Measurements from ENCODE around the gene DNMBP. TPM values are rescaled to one million over a fixed set of nuclear protein-coding genes. Genes with fewer than 3 reads are reported as not detected.
"Not testable (repeated sequence)": the region's sequence is repeated elsewhere in the genome, so short reads cannot be mapped to it uniquely, and the experiment has no call there.

Gene DNMBP
- total RNA-seq, 2 donors from 2014 or later: 2.1 to 2.5 TPM

DNA sequence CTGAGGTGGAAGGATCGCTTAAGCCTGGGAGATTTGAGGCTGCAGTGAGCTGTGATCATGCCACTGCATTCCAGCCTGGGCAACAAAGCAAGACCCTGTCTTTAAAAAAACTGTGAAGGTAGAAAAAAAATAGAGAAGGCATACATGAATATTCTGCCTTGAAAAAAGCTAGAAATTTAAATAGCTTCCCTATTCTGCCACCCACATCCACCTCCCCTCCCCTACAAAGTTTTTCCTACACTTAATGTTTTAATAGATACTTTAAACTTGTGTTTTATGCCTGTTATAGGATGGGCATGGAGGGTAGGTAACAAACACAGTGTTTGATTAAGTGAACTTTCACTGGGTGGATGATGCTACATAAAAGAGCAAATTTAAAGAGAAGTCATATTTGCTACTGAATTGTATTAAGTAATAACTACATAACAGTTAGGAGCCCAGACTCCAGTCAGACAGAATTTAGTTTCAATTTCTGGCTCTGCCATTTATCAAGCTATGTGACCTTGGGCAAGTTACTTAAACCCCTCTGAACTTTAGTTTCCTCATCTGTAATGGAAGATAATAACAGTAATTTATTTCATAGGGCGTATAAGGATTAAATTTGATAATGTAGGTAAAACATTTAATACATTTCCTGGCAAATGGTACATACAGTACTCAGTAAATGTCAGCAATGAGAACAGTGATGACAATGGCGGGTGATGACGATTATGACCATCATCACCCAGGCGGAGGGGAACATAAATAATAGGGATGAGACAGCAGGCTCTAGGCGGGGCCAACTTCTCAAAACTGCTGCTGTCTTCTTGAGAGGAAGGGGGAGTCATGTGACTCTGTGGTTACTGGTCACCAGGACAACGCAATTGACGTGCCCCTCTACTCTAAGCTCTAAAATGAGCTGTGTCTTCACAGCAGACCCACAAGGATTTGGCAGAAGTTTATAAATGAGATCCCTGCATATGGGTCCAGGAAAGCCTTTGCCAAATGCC is 15.8 kb downstream of the DNMBP start:
- Mint-ChIP-seq H3K4me1 (peaks cover 17% of the 10 kb centered on the region), H3K4me3 (peak overlapping the region; percentile 19), H3K27me3 (peaks cover 5% of the 10 kb centered on the region), H3K27ac (peak overlapping the region; percentile 43), H3K36me3 (ENCODE audit: low read depth) (peaks cover 3% of the 10 kb centered on the region)
- no peak for DNase-seq
- peak; percentile 93 for ATAC-seq
- no peaks in the 10 kb centered on the region for H3K9me3 ChIP-seq (ENCODE audit: control insufficient read depth, low read length, poor library complexity, severe bottlenecking)

DNA sequence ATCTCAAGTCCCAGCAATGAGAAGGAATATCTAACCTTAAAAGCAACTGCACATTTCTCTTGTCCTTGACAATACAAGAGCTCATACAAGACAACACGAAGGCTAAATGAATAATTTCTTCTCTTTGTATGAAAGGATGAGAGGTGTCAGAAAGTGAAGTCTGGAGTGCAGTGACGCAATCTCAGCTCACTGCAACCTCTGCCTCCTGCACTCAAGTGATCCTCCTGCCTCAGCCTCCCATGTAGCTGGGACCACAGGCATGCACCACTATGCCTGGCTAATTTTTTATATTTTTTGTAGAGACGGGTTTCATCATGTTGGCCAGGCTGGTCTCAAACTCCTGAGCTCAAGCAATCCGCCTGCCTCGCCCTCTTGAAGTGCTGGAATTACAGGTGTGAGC is 24.1 kb downstream of the DNMBP start:
- not testable (repeated sequence) for ATAC-seq; H3K4me1 Mint-ChIP-seq; DNase-seq; H3K27me3 Mint-ChIP-seq; H3K4me3 Mint-ChIP-seq; H3K36me3 Mint-ChIP-seq (ENCODE audit: low read depth); H3K9me3 ChIP-seq (ENCODE audit: control insufficient read depth, low read length, poor library complexity, severe bottlenecking); H3K27ac Mint-ChIP-seq

DNA sequence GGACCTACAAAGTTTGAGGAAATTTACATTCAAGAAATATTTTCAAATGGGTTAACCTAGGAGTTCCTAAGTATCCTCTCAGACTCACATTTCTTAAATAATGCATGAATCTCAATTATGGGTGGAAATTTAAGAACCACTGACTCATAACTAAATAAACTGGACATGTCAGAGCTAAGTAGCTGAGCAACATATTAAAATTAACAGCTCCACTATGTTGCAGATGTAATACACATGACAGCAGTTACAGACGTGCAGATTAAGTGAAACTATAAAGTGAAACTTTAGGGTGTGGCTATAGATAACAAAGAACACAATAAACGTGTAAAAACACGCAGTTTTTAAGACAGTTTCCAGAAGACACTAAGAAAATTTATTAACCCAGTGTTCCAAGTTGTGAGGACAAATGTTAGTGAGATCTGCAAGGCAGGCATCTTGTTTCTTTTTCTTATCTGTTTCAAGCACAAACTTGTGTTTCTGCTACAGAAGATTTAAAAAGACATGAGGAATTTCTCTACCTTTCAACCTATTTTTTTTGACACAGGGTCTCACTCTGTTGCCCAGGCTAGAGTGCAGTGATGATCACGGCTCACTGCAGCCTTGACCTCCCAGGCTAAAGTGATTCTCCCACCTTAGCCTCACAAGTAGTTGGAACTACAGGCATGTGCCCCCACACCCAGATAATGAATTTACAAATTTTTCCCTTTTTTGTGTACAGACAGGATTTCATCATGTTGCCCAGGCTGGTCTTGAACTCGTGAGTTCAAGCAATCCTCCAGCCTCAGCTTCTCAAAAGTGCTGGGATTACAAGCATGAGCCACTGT is 25.3 kb downstream of the DNMBP start:
- no peak for ATAC-seq
- no peak overlapping the region for H3K4me3 Mint-ChIP-seq
- H3K36me3 Mint-ChIP-seq (ENCODE audit: low read depth): no peaks in the 10 kb centered on the region
- no peaks in the 10 kb centered on the region for H3K27me3 Mint-ChIP-seq
- no peaks in the 10 kb centered on the region for H3K4me1 Mint-ChIP-seq
- no peak overlapping the region for H3K27ac Mint-ChIP-seq
- no peaks in the 10 kb centered on the region for H3K9me3 ChIP-seq (ENCODE audit: control insufficient read depth, low read length, poor library complexity, severe bottlenecking)
- DNase-seq: no peak

DNA sequence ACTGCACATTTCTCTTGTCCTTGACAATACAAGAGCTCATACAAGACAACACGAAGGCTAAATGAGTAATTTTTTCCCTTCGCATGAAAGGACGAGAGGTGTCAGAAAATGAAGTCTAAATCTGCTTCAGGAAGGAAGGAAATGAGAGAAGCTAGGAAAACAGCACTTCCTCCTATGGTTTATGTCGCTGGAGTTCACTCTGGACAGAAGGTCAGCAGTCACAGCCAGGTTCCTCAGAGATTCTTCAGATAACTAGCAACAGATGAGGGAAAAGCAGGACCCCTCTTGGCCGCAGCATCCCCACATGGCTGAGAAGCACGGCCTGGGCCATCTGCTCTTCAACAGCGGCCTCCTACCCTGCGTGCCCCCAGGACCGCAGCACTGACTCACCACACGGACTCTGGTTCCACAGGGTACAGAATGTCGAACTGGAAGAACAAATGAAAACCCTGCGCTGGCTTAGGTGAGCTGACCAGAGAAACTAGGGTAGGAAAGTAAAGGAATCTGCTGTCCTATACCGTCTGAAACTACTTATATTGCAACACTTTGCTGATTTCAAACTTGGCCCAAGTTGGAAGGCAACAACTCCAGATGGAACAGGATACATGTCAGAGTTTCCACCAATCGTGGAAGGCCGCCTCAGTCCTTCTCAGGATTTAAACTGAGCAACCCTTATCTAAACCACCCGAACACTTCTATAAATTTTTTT is 26.3 kb downstream of the DNMBP start:
- DNase-seq (no peak), ATAC-seq (no peak)
- Mint-ChIP-seq H3K4me3 (no peak overlapping the region), H3K36me3 (ENCODE audit: low read depth) (no peaks in the 10 kb centered on the region), H3K27ac (no peak overlapping the region), H3K27me3 (no peaks in the 10 kb centered on the region), H3K4me1 (no peaks in the 10 kb centered on the region)
- no peaks in the 10 kb centered on the region for H3K9me3 ChIP-seq (ENCODE audit: control insufficient read depth, low read length, poor library complexity, severe bottlenecking)

DNA sequence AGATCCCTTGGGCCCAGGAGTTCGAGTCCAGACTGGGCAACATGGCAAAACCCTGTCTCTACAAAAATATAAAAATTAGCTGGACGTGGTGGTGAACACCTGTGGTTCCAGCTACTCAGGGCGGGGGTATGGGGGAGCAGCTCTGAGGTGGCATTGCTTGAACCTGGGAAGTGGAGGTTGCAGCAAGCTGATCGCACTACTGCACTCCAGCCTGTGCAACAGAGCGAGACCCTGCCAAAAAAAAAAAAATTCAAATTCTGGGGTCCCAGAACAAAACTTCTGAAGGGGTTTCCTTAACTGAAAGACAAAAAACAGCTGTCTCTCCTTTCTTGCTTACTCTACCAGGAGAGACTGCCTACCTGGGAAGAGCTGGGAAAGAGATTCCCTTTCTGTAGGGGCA is 27.0 kb downstream of the DNMBP start:
- DNase-seq: no peak
- no peaks in the 10 kb centered on the region for H3K9me3 ChIP-seq (ENCODE audit: control insufficient read depth, low read length, poor library complexity, severe bottlenecking)
- Mint-ChIP-seq H3K27me3 (no peaks in the 10 kb centered on the region), H3K4me3 (no peak overlapping the region), H3K27ac (no peak overlapping the region), H3K4me1 (peaks cover 1% of the 10 kb centered on the region), H3K36me3 (ENCODE audit: low read depth) (no peaks in the 10 kb centered on the region)
- no peak for ATAC-seq

DNA sequence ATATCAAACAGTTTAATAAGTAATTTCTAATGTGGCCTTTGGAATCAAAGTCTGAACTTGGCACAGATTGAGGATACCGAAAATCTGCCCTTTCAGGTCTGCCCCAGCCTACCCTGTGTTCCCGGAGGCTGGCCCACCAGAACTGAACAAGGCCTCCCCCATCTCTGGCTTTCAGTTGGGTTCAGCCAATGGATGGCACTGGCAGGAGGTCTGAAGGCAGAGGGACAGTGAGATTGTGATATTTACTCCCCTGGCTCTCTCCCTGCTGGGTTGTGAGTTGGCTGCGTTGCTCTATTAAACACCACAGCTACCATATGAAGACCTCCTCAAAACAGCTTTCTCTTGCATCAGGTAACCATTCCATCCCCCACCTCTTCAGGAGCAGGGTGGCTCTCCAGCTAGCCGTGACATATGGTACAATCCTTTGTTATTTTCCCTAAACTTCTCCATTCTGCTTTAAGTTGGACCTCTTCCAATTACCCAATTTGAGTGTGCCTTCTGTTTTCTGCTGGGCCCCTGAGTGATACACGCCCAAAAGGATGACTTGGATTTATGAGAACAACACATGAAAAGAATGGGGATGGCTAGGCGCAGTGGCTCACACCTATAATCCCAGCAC is 28.1 kb downstream of the DNMBP start:
- no peaks in the 10 kb centered on the region for H3K9me3 ChIP-seq (ENCODE audit: control insufficient read depth, low read length, poor library complexity, severe bottlenecking)
- no peak for DNase-seq
- no peak overlapping the region for H3K27ac Mint-ChIP-seq
- no peak overlapping the region for H3K4me3 Mint-ChIP-seq
- H3K27me3 Mint-ChIP-seq: no peaks in the 10 kb centered on the region
- no peaks in the 10 kb centered on the region for H3K36me3 Mint-ChIP-seq (ENCODE audit: low read depth)
- peaks cover 2% of the 10 kb centered on the region for H3K4me1 Mint-ChIP-seq
- ATAC-seq: no peak

DNA sequence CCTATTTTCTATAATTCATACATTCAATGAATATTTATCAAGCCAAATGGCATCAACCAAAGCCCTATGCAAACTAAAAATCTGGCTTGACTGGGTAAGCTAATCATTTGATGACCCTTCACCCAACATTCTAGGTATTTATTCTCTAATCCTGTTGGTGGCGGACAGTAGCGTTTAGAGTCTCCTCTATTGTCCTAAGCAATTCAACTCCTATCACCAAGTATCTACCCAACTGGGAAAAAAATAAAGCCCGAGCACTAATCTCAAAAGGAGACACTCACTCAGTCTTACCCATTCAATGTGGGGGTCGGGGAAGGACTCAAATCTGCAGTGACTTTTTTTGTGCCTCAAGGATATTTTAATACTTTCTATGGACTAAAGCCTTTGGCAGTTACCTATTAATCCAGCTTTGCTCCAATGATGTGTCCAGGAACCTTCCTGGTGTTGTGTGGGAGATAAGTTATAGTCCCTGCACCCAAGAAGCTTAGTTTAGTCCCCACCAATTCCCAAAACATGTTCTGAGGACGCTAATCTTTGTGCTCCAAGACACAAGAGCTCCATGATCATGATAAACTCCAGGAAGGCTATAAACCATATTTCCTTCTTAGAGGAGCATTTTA is 30.6 kb downstream of the DNMBP start:
- Mint-ChIP-seq H3K27ac (no peak overlapping the region), H3K36me3 (ENCODE audit: low read depth) (no peaks in the 10 kb centered on the region)
- H3K9me3 ChIP-seq (ENCODE audit: control insufficient read depth, low read length, poor library complexity, severe bottlenecking): no peaks in the 10 kb centered on the region

DNA sequence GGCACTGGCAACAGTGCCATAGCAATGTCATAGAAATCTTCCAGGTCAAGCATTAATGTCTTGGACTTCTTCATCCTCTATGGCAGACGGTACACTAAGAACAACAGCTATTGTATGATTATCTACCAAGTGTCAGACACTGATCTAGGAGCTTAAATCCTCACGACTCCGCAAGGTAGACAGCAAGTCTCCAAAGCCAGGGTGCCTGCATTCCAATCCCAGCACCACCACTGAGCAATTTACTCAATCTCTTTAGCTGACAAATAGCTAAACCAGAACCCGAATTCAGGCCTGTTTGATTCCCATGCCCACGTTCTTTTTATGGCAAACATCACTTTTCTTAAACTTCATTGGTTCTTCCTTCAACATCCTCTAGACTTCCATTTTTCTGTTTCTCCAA is 31.8 kb downstream of the DNMBP start:
- DNase-seq: no peak
- peaks cover 2% of the 10 kb centered on the region for H3K4me1 Mint-ChIP-seq
- no peaks in the 10 kb centered on the region for H3K27me3 Mint-ChIP-seq
- H3K4me3 Mint-ChIP-seq: no peak overlapping the region
- H3K9me3 ChIP-seq (ENCODE audit: control insufficient read depth, low read length, poor library complexity, severe bottlenecking): no peaks in the 10 kb centered on the region
- no peak for ATAC-seq
- no peaks in the 10 kb centered on the region for H3K36me3 Mint-ChIP-seq (ENCODE audit: low read depth)
- H3K27ac Mint-ChIP-seq: no peak overlapping the region

More for the DNA sequence above, 30.6 kb downstream of the DNMBP start:
- H3K27me3 Mint-ChIP-seq: no peaks in the 10 kb centered on the region
- ATAC-seq (no peak), DNase-seq (no peak)
- H3K4me1 Mint-ChIP-seq: peaks cover 2% of the 10 kb centered on the region
- H3K4me3 Mint-ChIP-seq: no peak overlapping the region

DNA sequence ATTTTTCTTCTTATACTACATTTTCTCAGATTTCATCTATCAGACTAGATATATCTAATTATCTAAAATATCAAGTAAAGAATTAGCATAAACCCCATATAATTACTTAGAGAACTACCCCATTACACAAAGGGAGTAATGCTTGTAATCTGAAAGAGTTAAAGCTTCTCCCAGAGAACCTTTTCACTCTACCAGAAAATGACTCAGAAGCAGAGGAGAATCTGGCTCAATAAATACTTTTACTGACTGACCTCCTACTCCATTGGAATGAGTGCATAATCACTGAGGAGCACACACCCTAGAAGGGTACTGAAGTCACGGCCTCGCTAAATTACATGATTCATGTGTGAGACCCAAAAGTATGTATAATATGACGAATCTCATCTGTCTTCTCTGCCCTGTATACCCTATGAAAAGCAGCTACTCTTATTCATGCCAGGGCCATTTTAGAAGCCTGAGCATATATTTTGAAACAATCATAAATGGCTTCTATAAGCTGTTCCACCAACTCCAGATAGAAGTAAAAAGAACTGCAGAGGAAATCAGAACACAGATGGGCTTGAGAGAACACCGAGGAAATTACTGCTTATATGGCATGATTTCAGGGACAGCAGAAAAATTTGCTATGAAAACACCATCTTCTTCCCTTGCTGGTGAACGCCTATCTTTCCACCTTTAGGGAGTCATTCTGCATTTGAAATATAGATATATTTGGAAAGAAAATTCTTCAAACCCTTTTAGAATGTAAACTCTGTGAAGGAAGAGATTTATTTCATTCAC is 32.7 kb downstream of the DNMBP start:
- H3K9me3 ChIP-seq (ENCODE audit: control insufficient read depth, low read length, poor library complexity, severe bottlenecking): no peaks in the 10 kb centered on the region
- H3K36me3 Mint-ChIP-seq (ENCODE audit: low read depth): no peaks in the 10 kb centered on the region
- DNase-seq: no peak
- H3K4me3 Mint-ChIP-seq: no peak overlapping the region
- no peak for ATAC-seq
- H3K4me1 Mint-ChIP-seq: peaks cover 2% of the 10 kb centered on the region
- H3K27ac Mint-ChIP-seq: no peak overlapping the region
- H3K27me3 Mint-ChIP-seq: no peaks in the 10 kb centered on the region

DNA sequence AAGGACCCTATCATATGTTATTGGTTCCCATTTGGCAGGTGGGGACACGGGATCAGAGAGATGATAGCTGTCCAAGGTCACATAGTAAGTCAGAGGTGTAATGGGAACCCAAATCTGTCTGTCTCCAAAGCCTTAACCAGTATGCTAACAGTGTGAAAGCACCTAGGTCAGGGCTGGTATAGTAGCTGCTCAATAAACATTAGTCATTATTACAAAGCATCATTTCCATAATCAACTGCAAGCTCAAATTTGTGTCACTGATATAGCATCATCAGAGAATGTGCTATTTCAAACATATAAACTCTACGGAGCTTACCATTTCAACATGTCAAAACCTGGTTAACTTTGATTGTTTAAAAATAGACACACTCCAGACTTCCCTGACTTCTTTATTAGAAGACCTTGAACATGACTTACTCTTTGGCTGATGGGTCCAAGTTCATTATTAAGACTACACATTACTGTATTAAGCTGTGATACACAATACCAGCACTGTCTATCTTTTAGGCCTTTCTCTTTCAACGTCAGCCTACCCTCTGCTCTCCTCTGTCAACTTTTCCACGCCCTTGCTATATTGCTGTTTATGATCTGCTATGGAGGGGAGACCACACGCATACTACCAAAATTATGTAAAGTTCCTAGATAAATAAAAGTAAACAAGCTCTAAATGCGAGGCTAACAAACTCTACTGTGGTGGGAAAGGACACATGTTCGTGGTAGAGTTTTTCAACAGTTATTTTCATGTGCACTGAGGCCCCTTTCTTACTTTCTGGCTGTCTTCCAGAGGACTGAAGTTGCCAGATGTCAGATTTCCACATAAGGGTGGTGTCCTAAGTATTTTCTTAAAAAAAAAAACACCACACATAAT is 33.6 kb downstream of the DNMBP start:
- no peak for DNase-seq
- ATAC-seq: no peak
- Mint-ChIP-seq H3K36me3 (ENCODE audit: low read depth) (peaks cover 3% of the 10 kb centered on the region), H3K4me1 (peaks cover 2% of the 10 kb centered on the region), H3K27me3 (no peaks in the 10 kb centered on the region), H3K4me3 (no peak overlapping the region), H3K27ac (no peak overlapping the region)
- H3K9me3 ChIP-seq (ENCODE audit: control insufficient read depth, low read length, poor library complexity, severe bottlenecking): no peaks in the 10 kb centered on the region

DNA sequence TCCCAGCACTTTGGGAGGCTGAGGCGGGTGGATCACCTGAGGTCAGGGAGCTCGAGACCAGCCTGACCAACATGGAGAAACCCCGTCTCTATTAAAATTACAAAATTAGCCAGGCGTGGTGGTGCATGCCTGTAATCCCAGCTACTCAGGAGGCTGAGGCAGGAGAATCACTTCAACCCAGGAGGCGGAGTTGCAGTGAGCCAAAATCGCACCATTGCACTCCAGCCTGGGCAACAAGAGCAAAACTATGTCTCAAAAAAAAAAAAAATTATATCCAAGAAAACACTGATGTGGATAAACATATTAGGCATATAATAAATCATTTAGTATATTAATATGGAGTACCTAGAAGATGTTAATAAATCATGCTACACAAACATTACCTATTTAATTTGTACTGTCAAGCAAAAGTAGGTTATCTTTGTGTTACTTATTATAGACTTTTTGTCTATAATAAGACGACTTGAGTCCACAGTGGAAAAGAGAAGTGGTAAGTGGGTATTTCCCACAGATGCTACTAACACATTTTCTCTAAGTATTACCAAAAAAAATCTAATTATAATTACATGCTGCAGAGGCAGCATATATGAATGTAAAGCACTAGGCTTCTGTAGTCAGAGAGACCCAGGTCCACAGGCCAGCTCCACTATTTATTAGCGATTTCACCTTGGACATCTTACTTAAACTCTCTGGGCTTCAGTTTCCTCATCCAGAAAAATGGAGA is 34.5 kb downstream of the DNMBP start:
- H3K9me3 ChIP-seq (ENCODE audit: control insufficient read depth, low read length, poor library complexity, severe bottlenecking): no peaks in the 10 kb centered on the region
- no peak for DNase-seq
- Mint-ChIP-seq H3K27ac (no peak overlapping the region), H3K4me3 (no peak overlapping the region), H3K27me3 (no peaks in the 10 kb centered on the region), H3K4me1 (peaks cover 2% of the 10 kb centered on the region), H3K36me3 (ENCODE audit: low read depth) (peaks cover 6% of the 10 kb centered on the region)
- no peak for ATAC-seq

Measured in T-helper 17 cell (primary cell).